Neural cell (in vitro differentiated cells): Measurements from ENCODE around the gene FAM151B. TPM values are rescaled to one million over a fixed set of nuclear protein-coding genes. Genes with fewer than 3 reads are reported as not detected.

Experiments used
- H2AFZ ChIP-seq: fragments of 200-600, 300-800 bp; sonication (generic), shearing (Covaris generic); 2 replicates; pipeline ENCODE4 v1.6.0; 2014; ENCODE audit warnings: low read depth, mild to moderate bottlenecking, antibody characterized with exemption, low read length, moderate library complexity
- H3F3A ChIP-seq: fragments of 200-600 bp; shearing (Covaris generic); 2 replicates; pipeline ENCODE4 v1.6.1; 2016; ENCODE audit warnings: mild to moderate bottlenecking, moderate library complexity, mixed read lengths, antibody characterized with exemption, low read length; ENCODE audit not compliant: insufficient read depth, poor library complexity, severe bottlenecking
- H3K27ac ChIP-seq: fragments of 200-600, 300-800 bp; sonication (generic), shearing (Covaris generic); 2 replicates; pipeline ENCODE4 v1.5.1; 2014; ENCODE audit warnings: mild to moderate bottlenecking, low read length, moderate library complexity
- H3K27me3 ChIP-seq: fragments of 300-800, 200-600 bp; sonication (generic), shearing (Covaris generic); 2 replicates; pipeline ENCODE4 v1.6.0; 2014; ENCODE audit warnings: mild to moderate bottlenecking, low read depth, low read length, moderate library complexity; ENCODE audit not compliant: insufficient read depth
- H3K36me3 ChIP-seq: fragments of 300-800, 200-600 bp; sonication (generic), shearing (Covaris generic); 2 replicates; pipeline ENCODE4 v1.5.1; 2014; ENCODE audit warnings: mild to moderate bottlenecking, antibody characterized with exemption, low read length, moderate library complexity; ENCODE audit not compliant: insufficient read depth
- H3K4me2 ChIP-seq: fragments of 300-800, 200-600 bp; sonication (generic), shearing (Covaris generic); 2 replicates; pipeline ENCODE4 v1.6.0; 2014; ENCODE audit warnings: mild to moderate bottlenecking, low read length
- H3K4me3 ChIP-seq: fragments of 300-800, 200-600 bp; sonication (generic), shearing (Covaris generic); 2 replicates; pipeline ENCODE4 v1.5.1; 2014; ENCODE audit warnings: mild to moderate bottlenecking, low read length, moderate library complexity
- H3K79me2 ChIP-seq: fragments of 200-600 bp; shearing (Covaris generic); replicated peaks from 2 replicates; pipeline ENCODE4 v1.6.0; 2014; ENCODE audit warnings: mild to moderate bottlenecking, low read length, moderate library complexity; ENCODE audit not compliant: insufficient read depth
- H3K9ac ChIP-seq: fragments of 300-800, 200-600 bp; sonication (generic), shearing (Covaris generic); 2 replicates; pipeline ENCODE4 v1.6.1; 2016; ENCODE audit warnings: mild to moderate bottlenecking, low read length, mixed read lengths
- H3K9me2 ChIP-seq: fragments of 200-600 bp; shearing (Covaris generic); 2 replicates; pipeline ENCODE4 v1.6.1; 2016; ENCODE audit warnings: mild to moderate bottlenecking, low read length, mixed read lengths; ENCODE audit not compliant: insufficient read depth
- H3K9me3 ChIP-seq: fragments of 200-600, 300-800 bp; sonication (generic), shearing (Covaris generic); 2 replicates; pipeline ENCODE4 v1.6.1; 2016; ENCODE audit warnings: mild to moderate bottlenecking, mixed run types, low read length, moderate library complexity, mixed read lengths
- H4K20me1 ChIP-seq: fragments of 200-600 bp; shearing (Covaris generic); 2 replicates; pipeline ENCODE4 v1.6.1; 2016; ENCODE audit warnings: mild to moderate bottlenecking, mixed run types; ENCODE audit not compliant: insufficient read depth
- CTCF ChIP-seq: fragments of 450-650 bp; IDR thresholded peaks from 2 replicates; pipeline ENCODE4 v1.5.1; 2014; ENCODE audit warnings: antibody characterized with exemption, mild to moderate bottlenecking, moderate library complexity; ENCODE audit not compliant: poor library complexity, severe bottlenecking
- EP300 ChIP-seq: fragments of 450-650 bp; conservative IDR thresholded peaks from 2 replicates; pipeline ENCODE4 v1.6.1; 2014; ENCODE audit warnings: antibody characterized with exemption, mild to moderate bottlenecking, moderate library complexity; ENCODE audit not compliant: poor library complexity, severe bottlenecking
- EZH2 ChIP-seq: fragments of 200-600, 300-800 bp; shearing (Covaris generic), sonication (generic); IDR thresholded peaks from 2 replicates; pipeline ENCODE4 v1.6.1; 2014; ENCODE audit warnings: antibody characterized with exemption, low read length, borderline replicate concordance, mild to moderate bottlenecking; ENCODE audit not compliant: insufficient read depth, poor library complexity, severe bottlenecking
- MXI1 ChIP-seq: fragments of 450-650 bp; conservative IDR thresholded peaks from 2 replicates; pipeline ENCODE4 v1.6.1; 2014; ENCODE audit warnings: antibody characterized with exemption, mild to moderate bottlenecking; ENCODE audit not compliant: poor library complexity, severe bottlenecking
- POLR2AphosphoS5 ChIP-seq: IDR thresholded peaks from 2 replicates; pipeline ENCODE4 v1.6.1; 2012
- RAD21 ChIP-seq: fragments of 450-650 bp; conservative IDR thresholded peaks from 2 replicates; pipeline ENCODE4 v1.6.1; 2014; ENCODE audit warnings: antibody characterized with exemption, mild to moderate bottlenecking, moderate library complexity
- REST ChIP-seq: IDR thresholded peaks from 2 replicates; pipeline ENCODE4 v1.6.1; 2012; ENCODE audit warnings: borderline replicate concordance
- SMC3 ChIP-seq: fragments of 450-650 bp; conservative IDR thresholded peaks from 2 replicates; pipeline ENCODE4 v1.6.1; 2014; ENCODE audit warnings: antibody characterized with exemption, mild to moderate bottlenecking, moderate library complexity; ENCODE audit not compliant: poor library complexity
- TAF1 ChIP-seq: IDR thresholded peaks from 2 replicates; pipeline ENCODE4 v1.6.1; 2012; ENCODE audit warnings: low read depth
- polyA plus RNA-seq: library from polyadenylated mRNA; depleted of rRNA; stranded (reverse); fragments of >200 nt; gene quantifications from 2 replicates; pipeline ENCODE4 v1.2.3, GENCODE V29; 2014

Gene FAM151B
- polyA plus RNA-seq, 1 donor from 2014 or later, result 3.3 TPM

GRCh38 chr5:80495891-80496290 lies 8.0 kb downstream of the FAM151B start:
- Histone ChIP-seq H4K20me1 (no peaks in the 10 kb centered on the region), H3K9ac (no peak overlapping the region), H3K9me2 (no peaks in the 10 kb centered on the region), H3F3A (no peaks in the 10 kb centered on the region), H3K4me3 (no peak overlapping the region), H3K27ac (no peak overlapping the region), H3K79me2 (no peaks in the 10 kb centered on the region), H3K9me3 (no peaks in the 10 kb centered on the region), H3K4me2 (no peak overlapping the region), H2AFZ (no peak overlapping the region), H3K27me3 (no peaks in the 10 kb centered on the region), H3K36me3 (no peaks in the 10 kb centered on the region)
- TF ChIP-seq POLR2AphosphoS5 (no peak), EP300 (no peak), RAD21 (no peak), EZH2 (no peak), REST (no peak), TAF1 (no peak), MXI1 (no peak), SMC3 (no peak), CTCF (no peak)

GRCh38 chr5:80502800-80503199 lies 14.9 kb downstream of the FAM151B start:
- no peak for TF ChIP-seq MXI1
- TF ChIP-seq POLR2AphosphoS5, result no peak
- no peak for TF ChIP-seq EZH2
- no peak for TF ChIP-seq EP300
- TF ChIP-seq SMC3, result no peak
- no peak for TF ChIP-seq TAF1
- TF ChIP-seq CTCF, result no peak
- no peak for TF ChIP-seq RAD21
- no peak for TF ChIP-seq REST
- Histone ChIP-seq H3K9me2 (no peaks in the 10 kb centered on the region), H3K9me3 (no peaks in the 10 kb centered on the region), H3K79me2 (no peaks in the 10 kb centered on the region), H3K27me3 (no peaks in the 10 kb centered on the region), H3F3A (no peaks in the 10 kb centered on the region), H3K4me3 (no peak overlapping the region), H4K20me1 (no peaks in the 10 kb centered on the region), H2AFZ (no peak overlapping the region), H3K36me3 (no peaks in the 10 kb centered on the region), H3K9ac (no peak overlapping the region), H3K4me2 (no peak overlapping the region), H3K27ac (no peak overlapping the region)
